GM12878 (cell line): Measurements from ENCODE around the gene ACKR2.

ENCODE experiments used
- BHLHE40 ChIP-seq, 2 experiments: fragments of 450-650 bp in 1 of 2; IDR thresholded peaks; 2 replicates each; pipeline ENCODE4 v1.6.1; 2011 to 2017; ENCODE audit warnings: low read depth in 2 of 2, borderline replicate concordance in 1 of 2, improper control_type of control experiment in 1 of 2, low read length in 1 of 2, mild to moderate bottlenecking in 1 of 2
- BMI1 ChIP-seq: fragments of 450-650 bp; IDR thresholded peaks from 2 replicates; pipeline ENCODE4 v1.6.1; 2016; ENCODE audit warnings: mild to moderate bottlenecking, moderate library complexity, borderline replicate concordance
- EZH2 ChIP-seq: IDR thresholded peaks from 2 replicates; pipeline ENCODE4 v1.6.1; 2012; ENCODE audit warnings: low read depth, mild to moderate bottlenecking, control low read depth, inconsistent platforms, low read length, borderline replicate concordance; ENCODE audit not compliant: control insufficient read depth
- FOXK2 ChIP-seq: fragments of 450-650 bp; IDR thresholded peaks from 2 replicates; pipeline ENCODE4 v1.6.1; 2017; ENCODE audit warnings: mild to moderate bottlenecking, moderate library complexity
- JUNB ChIP-seq: IDR thresholded peaks from 2 replicates; pipeline ENCODE4 v1.6.1; 2016; ENCODE audit warnings: antibody characterized with exemption, mild to moderate bottlenecking
- POLR2AphosphoS5 ChIP-seq: IDR thresholded peaks from 2 replicates; pipeline ENCODE4 v1.6.1; 2011; ENCODE audit warnings: mild to moderate bottlenecking, low read length, inconsistent platforms
- TAF1 ChIP-seq: IDR thresholded peaks from 2 replicates; pipeline ENCODE4 v1.6.1; 2011; ENCODE audit warnings: mild to moderate bottlenecking, low read depth, low read length, borderline replicate concordance
- TCF7 ChIP-seq: IDR thresholded peaks from 2 replicates; pipeline ENCODE4 v1.6.1; 2014; ENCODE audit warnings: antibody characterized with exemption, borderline replicate concordance
- ZBED1 ChIP-seq: IDR thresholded peaks from 2 replicates; pipeline ENCODE4 v1.6.1; 2016; ENCODE audit warnings: borderline replicate concordance
- ZBTB11 ChIP-seq: fragments of 450-650 bp; formaldehyde crosslinking; IDR thresholded peaks from 2 replicates; pipeline ENCODE4 v1.5.0; 2022; ENCODE audit warnings: mild to moderate bottlenecking, missing genetic modification characterization
- ZNF592 ChIP-seq: fragments of 450-650 bp; IDR thresholded peaks from 2 replicates; pipeline ENCODE4 v1.6.1; 2017; ENCODE audit warnings: mild to moderate bottlenecking, moderate library complexity
- TF ChIP-seq, protein P1 (sequence below): IDR thresholded peaks from 2 replicates; pipeline ENCODE4 v1.6.1; 2011; ENCODE audit warnings: low read depth, low read length, improper control_type of control experiment, borderline replicate concordance
- TF ChIP-seq, protein P2 (sequence below), 3 experiments: IDR thresholded peaks in 2 of 3; conservative IDR thresholded peaks in 1 of 3; 2 replicates each; pipeline ENCODE4 v1.5.1; 2011; ENCODE audit warnings: low read depth in 3 of 3, low read length in 3 of 3, mild to moderate bottlenecking in 3 of 3, control low read depth in 2 of 3, moderate library complexity in 2 of 3, inconsistent platforms in 1 of 3, mixed read lengths in 1 of 3; ENCODE audit not compliant: control insufficient read depth in 2 of 3, insufficient read depth in 1 of 3; ENCODE audit errors: extremely low read depth in 1 of 3
- TF ChIP-seq, protein P3 (sequence below): IDR thresholded peaks from 2 replicates; pipeline ENCODE4 v1.6.1; 2011; ENCODE audit warnings: mild to moderate bottlenecking, low read depth, low read length, moderate library complexity; ENCODE audit not compliant: insufficient replicate concordance

GRCh38 chr3:42904076-42904475 lies 94.8 kb downstream of the ACKR2 start:
- TF ChIP-seq POLR2AphosphoS5 (no peak), BHLHE40 (IDR thresholded peaks at IDR 0.05; ENCODE audit: borderline replicate concordance in 1 of 2, low read depth in 2 of 2, low read length in 1 of 2) (no peak), FOXK2 (no peak), TCF7 (no peak), EZH2 (no peak), ZBED1 (no peak), BMI1 (no peak), JUNB (no peak), ZBTB11 (CRISPR knock-in tag) (no peak), TAF1 (no peak), ZNF592 (no peak)
- TF ChIP-seq, protein P1, sequence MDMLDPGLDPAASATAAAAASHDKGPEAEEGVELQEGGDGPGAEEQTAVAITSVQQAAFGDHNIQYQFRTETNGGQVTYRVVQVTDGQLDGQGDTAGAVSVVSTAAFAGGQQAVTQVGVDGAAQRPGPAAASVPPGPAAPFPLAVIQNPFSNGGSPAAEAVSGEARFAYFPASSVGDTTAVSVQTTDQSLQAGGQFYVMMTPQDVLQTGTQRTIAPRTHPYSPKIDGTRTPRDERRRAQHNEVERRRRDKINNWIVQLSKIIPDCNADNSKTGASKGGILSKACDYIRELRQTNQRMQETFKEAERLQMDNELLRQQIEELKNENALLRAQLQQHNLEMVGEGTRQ, result no peak
- TF ChIP-seq, protein P2, sequence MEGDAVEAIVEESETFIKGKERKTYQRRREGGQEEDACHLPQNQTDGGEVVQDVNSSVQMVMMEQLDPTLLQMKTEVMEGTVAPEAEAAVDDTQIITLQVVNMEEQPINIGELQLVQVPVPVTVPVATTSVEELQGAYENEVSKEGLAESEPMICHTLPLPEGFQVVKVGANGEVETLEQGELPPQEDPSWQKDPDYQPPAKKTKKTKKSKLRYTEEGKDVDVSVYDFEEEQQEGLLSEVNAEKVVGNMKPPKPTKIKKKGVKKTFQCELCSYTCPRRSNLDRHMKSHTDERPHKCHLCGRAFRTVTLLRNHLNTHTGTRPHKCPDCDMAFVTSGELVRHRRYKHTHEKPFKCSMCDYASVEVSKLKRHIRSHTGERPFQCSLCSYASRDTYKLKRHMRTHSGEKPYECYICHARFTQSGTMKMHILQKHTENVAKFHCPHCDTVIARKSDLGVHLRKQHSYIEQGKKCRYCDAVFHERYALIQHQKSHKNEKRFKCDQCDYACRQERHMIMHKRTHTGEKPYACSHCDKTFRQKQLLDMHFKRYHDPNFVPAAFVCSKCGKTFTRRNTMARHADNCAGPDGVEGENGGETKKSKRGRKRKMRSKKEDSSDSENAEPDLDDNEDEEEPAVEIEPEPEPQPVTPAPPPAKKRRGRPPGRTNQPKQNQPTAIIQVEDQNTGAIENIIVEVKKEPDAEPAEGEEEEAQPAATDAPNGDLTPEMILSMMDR (IDR thresholded peaks at IDR 0.05 in 2 of 3, conservative IDR thresholded peaks at IDR 0.05 in 1 of 3; ENCODE audit: control insufficient read depth in 2 of 3, extremely low read depth in 1 of 3, insufficient read depth in 1 of 3, low read depth in 3 of 3, low read length in 3 of 3), result no peak
- TF ChIP-seq, protein P3, sequence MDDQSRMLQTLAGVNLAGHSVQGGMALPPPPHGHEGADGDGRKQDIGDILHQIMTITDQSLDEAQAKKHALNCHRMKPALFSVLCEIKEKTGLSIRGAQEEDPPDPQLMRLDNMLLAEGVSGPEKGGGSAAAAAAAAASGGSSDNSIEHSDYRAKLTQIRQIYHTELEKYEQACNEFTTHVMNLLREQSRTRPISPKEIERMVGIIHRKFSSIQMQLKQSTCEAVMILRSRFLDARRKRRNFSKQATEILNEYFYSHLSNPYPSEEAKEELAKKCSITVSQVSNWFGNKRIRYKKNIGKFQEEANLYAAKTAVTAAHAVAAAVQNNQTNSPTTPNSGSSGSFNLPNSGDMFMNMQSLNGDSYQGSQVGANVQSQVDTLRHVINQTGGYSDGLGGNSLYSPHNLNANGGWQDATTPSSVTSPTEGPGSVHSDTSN, result no peak
